ENCODE data around the gene LRRC71.
"Not testable (repeated sequence)": the region's sequence is repeated elsewhere in the genome, so short reads cannot be mapped to it uniquely, and the experiment has no call there.

LRRC71 gene

DNA sequence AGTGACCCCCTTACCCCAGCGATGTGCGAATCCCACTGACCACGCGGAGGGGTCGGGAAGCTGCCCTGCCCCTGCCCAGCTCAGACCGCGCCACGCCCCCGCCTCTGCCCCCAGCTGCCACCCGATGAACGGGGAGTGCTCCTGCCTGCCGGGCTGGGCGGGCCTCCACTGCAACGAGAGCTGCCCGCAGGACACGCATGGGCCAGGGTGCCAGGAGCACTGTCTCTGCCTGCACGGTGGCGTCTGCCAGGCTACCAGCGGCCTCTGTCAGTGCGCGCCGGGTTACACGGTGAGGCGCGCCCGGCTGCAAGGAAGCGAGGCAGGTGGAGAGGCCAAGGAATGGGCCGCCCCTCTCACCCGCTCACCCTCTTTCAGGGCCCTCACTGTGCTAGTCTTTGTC is 11.9 kb upstream of the LRRC71 start:
- DNase-seq = no peak

DNA sequence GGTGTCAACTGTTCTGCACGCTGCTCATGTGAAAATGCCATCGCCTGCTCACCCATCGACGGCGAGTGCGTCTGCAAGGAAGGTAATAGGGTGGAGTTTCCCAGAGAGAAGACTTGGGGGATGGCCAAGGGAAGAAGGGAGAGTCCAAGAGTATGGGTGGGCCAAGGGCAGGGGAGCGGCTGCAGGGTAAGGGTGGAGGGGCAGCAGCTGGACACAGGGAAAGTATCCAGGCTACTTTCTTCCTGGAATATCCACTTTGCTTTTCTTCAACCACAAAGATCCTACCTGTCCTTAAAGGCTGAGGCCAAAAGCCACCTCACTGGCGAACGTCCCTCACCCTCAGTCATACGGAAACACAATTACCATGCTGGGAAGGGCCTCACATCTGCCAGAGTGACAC is 11.5 kb upstream of the LRRC71 start:
- DNase-seq = no peak

DNA sequence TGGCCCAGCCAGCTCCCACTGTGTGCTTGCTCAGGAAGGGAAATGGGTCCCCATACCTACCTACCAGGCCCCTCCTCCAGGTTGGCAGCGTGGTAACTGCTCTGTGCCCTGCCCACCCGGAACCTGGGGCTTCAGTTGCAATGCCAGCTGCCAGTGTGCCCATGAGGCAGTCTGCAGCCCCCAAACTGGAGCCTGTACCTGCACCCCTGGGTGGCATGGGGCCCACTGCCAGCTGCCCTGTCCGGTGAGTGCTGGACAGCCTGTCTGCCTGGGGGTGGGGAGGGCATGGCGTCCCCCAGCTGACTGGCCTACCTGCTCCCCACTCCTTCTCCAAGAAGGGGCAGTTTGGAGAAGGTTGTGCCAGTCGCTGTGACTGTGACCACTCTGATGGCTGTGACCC is 10.8 kb upstream of the LRRC71 start:
- no peak for DNase-seq

DNA sequence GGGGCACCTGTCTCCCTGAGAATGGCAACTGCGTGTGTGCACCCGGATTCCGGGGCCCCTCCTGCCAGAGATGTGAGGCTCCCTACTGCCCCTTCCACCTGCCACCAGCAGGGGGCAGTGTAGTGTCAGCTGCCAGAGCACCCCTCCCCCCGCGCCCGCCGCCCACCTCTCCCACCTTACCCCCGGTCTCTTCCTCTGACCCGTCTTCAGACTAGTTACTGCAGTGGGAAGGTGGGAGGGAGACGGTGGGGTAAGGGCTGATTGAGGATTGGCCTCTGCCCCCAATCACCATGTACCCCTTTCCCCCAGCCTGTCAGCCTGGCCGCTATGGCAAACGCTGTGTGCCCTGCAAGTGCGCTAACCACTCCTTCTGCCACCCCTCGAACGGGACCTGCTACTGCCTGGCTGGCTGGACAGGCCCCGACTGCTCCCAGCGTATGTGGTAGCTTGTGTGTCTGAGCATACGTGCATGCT is 10.1 kb upstream of the LRRC71 start:
- peak; percentile 80 for DNase-seq

DNA sequence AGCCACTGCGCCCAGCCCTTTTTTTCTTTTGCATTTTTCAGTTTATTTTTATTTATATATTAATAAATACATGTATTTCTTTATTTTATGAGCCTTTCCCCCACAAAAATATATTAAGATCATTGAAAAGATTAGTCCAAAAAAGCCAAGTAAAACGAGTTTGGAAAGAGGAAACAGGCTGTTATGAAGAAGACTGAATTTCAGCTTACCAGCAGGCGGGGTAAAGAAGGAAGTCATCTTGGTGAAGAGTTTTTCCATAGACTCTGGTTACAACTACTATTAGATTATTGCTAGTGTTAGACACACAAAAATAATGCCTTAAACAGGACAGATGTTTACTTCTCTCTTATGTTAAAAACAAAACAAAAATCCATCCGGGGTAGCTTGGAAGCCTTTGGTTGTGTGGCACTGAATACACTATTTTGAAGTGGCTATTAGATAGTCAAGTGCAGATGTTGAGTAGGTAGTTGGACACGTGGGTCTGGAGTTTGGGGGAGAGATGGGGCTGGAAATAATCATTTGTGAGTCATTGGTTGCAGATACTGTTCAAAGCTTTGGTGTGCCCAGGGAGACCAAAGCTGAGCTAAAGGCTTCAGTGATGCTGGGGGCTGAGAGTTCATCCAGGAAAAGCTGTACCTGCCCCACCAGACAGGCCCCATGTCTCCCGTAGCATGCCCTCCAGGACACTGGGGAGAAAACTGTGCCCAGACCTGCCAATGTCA is 8.7 kb upstream of the LRRC71 start:
- DNase-seq = no peak

DNA sequence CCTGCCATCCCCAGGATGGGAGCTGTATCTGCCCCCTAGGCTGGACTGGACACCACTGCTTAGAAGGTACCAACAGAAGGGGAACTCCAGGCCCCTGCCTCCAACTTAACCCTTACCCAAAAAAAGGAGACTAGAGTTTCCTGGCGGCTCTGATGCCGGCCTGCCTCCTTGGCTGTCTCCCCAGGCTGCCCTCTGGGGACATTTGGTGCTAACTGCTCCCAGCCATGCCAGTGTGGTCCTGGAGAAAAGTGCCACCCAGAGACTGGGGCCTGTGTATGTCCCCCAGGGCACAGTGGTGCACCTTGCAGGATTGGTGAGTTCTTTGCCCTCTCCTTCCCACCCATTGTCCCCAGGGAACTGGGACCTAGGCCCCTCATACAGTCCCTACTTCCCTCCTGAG is 8.1 kb upstream of the LRRC71 start:
- no peak for DNase-seq

DNA sequence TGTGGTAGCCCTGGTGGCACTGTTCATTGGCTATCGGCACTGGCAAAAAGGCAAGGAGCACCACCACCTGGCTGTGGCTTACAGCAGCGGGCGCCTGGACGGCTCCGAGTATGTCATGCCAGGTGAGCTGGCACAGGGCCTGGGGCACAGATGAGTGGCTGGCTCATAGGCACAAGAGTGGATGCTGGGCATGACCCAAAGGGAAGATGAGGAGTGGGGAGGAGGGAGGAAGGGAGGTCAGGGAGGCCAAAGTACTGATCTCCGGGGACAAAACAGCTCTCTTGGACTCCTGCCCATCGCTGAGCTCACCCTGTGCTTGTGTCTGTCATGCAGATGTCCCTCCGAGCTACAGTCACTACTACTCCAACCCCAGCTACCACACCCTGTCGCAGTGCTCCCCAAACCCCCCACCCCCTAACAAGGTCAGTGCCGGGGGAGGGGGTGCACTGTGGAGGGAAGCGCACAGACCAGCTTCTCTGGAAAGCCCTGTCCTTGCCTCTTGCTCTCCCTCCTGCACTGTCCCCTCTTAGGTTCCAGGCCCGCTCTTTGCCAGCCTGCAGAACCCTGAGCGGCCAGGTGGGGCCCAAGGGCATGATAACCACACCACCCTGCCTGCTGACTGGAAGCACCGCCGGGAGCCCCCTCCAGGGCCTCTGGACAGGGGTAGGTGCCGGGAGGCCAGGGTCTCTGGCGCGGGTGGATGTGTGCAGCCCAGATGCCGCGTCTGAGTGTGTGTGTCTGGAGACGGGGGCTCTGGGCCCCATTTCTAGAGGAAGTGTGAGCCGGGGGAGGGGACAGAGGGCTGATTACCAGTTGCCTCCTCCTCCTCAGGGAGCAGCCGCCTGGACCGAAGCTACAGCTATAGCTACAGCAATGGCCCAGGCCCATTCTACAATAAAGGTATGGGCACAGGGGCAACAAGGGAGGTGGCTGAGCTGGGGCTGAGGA is 7.3 kb upstream of the LRRC71 start:
- no peak for DNase-seq

DNA sequence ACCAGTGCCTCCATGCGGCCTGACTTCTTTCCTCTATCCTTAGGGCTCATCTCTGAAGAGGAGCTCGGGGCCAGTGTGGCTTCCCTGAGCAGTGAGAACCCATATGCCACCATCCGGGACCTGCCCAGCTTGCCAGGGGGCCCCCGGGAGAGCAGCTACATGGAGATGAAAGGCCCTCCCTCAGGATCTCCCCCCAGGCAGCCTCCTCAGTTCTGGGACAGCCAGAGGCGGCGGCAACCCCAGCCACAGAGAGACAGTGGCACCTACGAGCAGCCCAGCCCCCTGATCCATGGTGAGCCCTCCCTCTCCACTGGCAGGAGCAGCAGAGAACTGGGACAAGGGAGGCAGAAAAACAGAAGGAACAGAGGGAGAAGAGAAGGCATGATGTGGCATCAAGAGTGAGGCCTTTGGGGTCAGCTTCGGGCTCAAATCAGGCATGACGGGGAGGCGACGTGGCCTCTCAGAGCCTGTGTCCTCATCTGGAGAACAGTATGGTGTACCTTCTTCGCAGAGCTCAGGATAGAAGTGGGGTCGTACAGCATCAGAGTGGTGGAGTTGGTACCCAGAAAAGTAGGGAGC is 6.5 kb upstream of the LRRC71 start:
- no peak for DNase-seq

DNA sequence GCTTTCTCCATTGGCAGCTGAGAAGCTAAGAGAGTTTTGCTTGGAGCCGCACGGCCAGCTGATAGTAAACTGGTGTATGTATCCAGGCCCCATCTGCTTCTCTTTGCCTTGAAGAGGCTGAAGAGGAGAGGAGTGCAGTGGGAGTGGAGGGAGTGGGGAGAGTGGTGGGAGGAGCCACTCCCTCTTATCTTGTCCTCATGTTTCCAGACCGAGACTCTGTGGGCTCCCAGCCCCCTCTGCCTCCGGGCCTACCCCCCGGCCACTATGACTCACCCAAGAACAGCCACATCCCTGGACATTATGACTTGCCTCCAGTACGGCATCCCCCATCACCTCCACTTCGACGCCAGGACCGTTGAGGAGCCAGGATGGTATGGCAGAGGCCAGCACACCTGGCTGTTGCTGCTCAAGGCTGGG is 6.0 kb upstream of the LRRC71 start:
- DNase-seq = no peak

DNA sequence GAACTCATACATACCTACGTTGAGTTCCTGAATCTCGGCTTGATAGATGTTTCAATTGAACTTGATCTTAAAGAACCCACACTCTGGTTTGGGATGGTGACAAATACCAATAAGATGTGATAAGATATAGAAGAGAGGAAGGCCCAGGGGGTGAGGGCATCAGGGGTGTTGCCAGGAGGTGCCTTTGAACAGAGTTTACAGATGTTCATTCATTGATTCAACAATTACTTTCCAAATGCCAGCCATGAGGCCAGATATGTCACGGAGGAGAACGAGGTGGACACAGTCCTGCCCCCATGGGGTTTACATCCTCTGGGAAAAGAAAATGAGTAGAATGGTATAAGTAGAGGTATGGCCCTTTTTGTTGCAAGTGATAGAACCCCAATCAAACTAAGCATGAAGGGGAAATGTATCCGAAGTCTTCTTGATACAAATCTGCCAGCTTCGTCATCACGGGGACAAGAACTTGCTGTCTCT is 659 bp downstream of the LRRC71 start:
- no peak for DNase-seq

DNA sequence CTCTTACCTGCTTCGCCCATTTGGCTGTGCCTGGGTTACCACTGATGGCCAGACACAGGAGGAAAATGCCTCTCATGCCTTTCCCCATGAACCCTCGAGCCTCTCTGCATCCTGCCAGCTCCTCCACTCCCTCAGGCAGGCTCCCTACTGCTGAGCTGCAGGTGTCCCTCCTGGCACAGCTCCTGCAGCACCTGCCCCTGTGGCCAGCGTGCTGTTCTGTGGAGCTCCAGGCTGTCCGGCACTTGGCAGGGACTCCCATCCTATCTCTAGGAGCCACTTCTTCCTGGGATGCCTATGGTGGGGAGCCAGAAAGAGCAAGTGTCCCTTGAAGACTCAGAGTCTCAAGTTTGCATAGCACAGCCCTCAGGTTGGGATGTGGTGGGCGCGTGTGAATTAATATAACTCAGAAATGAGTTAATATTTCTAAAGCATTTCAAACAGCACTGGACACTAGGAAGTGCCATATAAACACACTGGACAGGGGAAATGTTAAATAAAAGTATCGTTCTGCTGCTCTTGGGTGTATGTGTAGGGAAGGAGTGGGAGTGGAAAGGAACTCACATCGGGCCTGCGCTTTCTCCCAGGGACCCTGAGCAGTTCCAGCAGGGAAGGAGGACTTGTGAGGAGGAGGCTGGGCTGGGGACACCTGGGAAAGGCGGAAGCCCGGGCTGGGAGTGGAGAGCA is 2.7 kb downstream of the LRRC71 start:
- no peak for DNase-seq

DNA sequence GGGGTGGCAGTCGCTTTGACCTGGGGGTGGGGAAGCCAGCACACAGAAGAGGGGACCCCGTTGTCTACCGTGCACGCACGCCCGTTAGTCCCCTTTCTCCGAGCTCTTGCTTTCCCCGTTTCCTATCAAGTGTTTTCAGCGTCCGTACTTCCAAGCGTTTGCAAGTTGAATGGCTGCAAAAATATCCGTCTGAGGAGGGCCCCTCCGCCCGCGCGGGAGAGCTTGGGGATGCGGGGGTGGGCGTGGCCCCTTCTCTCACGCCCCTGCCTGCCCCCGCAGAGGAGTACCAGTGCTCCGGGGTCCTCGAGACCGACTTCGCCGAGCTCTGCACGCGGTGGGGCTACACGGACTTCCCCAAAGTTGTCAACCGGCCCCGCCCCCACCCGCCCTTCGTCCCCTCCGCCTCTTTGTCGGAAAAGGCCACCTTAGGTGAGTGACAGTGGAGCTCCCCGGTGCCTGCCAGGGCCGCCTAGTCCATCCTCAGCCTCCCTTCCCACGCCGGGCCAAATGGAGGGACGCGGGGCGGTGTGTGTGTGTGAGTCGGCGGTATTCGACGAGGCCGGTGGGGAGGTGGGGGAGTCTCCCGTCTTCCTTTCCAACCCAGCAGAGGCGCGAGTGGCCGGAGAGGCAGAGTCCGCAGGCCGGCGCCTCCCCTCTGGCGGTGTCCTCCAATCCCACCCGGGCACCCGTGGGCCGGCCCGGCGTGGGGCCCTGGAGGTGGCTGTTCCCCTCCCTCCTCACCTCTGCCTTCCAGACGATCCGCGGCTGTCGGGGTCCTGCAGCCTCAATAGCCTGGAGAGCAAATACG is 3.4 kb downstream of the LRRC71 start:
- DNase-seq = no peak

DNA sequence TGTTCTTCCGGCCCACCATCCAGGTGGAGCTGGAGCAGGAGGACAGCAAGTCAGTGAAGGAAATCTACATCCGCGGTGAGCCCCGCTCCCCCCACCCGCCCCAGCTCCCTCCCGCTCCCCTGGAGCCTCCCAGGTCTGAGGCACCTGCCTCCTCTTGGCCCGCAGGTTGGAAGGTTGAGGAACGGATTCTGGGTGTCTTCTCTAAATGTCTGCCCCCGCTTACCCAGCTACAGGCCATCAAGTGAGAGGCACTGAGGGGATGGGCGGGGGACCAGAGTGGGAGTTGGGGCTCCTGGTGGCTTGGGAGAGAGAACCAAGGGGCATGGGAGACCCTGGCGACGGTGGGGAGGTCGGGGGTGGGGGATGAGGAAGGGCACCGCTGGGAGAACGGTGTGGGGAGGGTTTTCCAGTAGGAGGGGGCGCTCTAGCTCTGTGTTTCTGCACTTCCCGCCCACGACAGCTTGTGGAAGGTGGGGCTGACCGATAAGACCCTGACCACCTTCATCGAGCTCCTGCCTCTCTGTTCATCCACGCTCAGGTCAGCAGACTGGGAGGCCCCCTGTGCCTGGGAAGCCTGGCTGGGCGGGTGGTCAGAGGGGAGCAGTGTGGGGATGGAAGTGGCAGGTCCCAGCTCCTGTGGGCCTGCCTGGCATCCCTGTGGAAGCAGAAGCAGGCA is 4.2 kb downstream of the LRRC71 start:
- no peak for DNase-seq

DNA sequence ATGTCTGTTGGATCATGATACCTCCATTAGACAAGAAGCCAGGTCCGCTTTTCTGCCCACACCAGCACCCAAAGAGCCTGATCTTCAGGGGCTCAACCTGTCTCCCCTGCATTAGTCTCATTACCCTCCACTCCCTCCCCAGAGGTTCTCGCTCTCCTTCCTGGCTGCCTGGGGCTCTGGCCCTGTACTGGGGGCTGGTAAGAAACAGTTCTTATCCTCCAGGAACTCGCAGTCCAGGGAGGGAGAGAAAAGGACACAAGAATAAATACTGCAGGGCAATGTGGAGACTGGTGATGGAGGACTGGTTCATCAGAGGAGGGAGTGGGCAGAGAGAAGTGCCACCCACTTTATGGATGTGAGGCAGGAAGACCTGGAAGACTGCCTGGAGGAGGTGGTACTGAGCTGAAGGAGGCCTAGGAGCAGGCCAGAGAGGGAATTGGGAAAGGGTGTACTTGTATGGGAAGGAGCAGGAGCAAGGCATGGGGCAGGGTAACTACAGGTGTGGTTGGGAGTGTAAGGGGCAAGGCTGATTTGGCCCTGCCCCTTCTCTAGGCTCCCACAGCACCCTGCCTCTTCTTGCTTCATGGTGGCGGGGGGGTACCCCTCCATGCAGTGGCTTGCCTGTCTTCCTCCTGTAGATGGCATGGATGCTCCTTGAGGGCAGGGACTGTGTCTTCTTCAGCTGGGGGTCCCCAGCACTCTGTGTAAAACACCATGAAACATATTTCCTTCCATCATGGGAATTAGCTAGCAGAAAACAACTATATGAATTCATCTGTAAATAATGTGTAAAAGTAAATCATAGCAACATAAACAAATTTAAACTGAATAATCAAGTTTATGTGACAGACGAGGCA is 5.0 kb downstream of the LRRC71 start:
- DNase-seq = no peak

DNA sequence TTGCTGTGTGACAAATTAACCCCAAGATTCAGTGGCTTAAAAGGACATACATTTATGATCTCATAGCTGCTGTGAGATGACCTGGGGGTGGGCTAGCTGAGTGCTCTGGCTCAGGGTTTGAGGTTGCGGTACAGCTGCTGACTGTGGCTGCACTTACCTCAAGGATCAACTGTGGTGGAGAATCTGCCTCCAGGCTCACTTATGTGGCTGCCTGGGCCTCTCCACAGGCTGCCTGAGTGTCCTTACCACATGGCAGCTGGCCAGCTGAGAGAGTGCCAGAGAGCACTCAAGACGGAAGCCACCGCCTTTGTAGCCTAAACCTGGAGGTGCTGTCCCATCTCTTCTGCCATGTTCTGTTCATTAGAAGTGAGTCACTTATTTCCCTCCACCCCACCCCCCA is 5.7 kb downstream of the LRRC71 start:
- no peak for DNase-seq

DNA sequence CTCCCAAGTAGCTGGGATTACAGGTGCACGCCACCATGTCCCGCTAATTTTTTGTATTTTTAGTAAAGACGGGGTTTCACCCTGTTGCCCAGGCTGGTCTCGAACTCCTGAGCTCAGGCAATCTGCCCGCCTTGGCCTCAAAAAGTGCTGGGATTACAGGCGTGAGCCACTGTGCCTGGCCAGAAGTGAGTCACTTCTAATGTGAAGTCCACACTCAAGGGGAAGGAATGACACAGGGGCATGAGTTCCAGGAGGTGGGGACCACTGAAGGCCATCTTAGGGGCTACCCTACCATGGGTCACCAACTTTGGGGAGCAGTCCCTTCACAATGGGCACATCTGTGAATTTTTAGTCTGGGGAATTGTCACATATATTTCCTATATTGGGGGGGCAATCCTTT is 6.3 kb downstream of the LRRC71 start:
- DNase-seq = not testable (repeated sequence)

DNA sequence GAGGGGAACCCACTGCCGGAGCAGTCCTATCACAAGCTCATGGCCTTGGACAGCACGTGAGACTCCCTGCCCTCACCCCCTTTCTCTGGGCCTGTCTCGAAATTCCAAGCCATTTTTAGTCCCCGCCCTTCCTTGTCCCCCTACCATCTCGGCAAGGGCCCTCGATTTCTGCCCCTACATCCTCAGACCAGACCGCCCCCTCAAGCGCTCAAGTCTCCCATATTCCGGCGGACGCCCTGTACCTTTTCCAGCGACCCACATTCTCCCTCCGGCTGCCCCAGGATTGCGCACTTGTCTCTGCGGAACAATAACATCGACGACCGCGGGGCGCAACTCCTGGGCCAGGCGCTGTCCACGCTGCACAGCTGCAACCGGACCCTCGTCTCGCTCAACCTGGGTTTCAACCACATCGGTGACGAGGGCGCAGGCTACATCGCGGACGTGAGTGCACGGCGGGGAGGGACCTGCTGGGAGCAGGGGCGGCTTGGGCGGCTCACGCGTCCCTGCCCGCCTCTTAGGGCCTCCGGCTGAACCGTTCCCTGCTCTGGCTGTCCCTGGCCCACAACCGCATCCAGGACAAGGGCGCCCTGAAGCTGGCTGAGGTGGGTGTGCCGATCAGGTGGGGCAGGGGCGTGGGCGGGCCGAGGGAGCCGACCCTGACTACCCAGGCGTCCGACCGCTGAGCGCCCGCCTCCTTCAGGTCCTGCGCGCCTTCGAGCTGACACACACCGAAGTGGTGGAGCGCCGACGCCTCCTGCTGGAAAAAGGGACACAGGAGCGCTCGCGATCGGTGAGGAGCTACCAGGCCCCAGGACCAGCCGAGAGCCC is 7.0 kb downstream of the LRRC71 start:
- DNase-seq = peak; percentile 85

DNA sequence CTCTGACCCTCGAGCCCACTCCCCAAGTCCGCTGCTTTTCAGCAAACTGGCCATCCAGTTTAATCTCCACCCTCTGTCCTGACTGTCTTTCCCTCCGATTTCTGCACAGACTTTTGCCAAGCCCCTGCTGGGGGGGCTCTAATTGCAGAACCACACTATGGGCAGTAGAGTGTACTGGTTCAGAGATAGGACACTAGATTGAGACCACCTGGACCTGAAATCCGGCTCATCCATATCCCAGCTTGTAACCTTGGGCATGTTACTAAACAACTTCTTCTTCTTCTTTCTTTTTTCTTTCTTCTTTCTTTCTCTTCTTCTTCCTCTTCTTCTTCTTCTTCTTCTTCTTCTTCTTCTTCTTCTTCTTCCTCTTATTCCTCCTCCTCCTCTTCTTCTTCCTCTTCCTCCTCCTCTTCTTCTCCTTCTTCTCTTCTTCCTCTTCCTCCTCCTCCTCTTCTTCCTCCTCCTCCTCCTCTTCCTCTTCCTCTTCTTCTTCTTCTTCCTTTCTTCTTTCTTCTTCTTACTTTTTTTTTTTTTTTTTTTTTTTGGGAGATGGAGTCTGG is 7.7 kb downstream of the LRRC71 start:
- DNase-seq = no peak

DNA sequence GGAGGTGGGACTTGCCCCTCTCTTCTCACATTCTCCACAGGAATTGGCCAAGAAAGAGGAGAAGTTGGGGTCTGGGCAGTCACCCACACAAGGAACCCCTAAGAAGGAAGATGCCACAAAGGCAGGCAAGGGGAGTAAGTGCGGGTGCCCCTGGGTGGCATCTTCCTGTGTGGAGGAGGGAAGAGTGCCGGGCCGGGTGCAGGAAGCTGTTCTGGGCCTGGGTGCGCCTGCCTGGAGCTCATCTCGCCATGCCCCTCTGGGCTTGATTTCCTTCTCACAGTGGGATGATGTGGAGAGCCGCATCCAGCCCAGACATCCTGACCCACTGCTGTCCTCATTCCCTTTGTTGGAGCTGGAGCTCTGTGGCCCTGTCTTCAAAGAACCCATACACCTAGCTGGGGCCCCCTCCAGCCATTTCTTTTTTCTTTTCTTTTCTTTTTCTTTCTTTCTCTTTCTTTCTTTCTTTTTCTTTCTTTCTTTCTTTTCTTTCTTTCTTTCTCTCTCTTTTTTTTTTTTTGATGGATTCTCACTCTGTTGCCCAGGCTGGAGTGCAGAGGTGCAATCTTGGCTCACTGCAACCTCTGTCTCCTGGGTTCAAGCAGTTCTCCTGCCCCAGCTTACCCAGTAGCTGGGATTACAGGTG is 9.3 kb downstream of the LRRC71 start:
- no peak for DNase-seq

All from activated CD8-positive, alpha-beta memory T cell treated with anti-CD3 and anti-CD28 coated beads for 24 hours (primary cell).